Measurements from ENCODE around the gene RGS3.

The RGS3 gene

GRCh38 chr9:113608082-113608685 is 144.7 kb downstream of the RGS3 start:
- DNase-seq, result no peak

GRCh38 chr9:113609562-113610318 is 146.2 kb downstream of the RGS3 start:
- DNase-seq, result no peak

GRCh38 chr9:113611461-113612215 is 148.1 kb downstream of the RGS3 start:
- DNase-seq, result no peak

- DNase-seq, result no peak
These were observed 148.8 kb downstream of the RGS3 start for GRCh38 chr9:113612216-113612747.

GRCh38 chr9:113612828-113613227 is 149.3 kb downstream of the RGS3 start:
- no peak for DNase-seq

GRCh38 chr9:113613815-113614413 is 150.4 kb downstream of the RGS3 start:
- no peak for DNase-seq

- DNase-seq, result no peak
These were observed 151.5 kb downstream of the RGS3 start for GRCh38 chr9:113614843-113615648.

- DNase-seq, result no peak
These were observed 152.6 kb downstream of the RGS3 start for GRCh38 chr9:113616116-113616515.

GRCh38 chr9:113616621-113617496 is 153.3 kb downstream of the RGS3 start:
- DNase-seq, result no peak

GRCh38 chr9:113617550-113617949 is 154.0 kb downstream of the RGS3 start:
- no peak for DNase-seq

GRCh38 chr9:113618836-113619490 is 155.4 kb downstream of the RGS3 start:
- DNase-seq, result no peak

GRCh38 chr9:113619491-113620376 is 156.2 kb downstream of the RGS3 start:
- DNase-seq, result no peak

- DNase-seq, result peak; percentile 15
These were observed 157.0 kb downstream of the RGS3 start for GRCh38 chr9:113620377-113621161.

GRCh38 chr9:113621309-113621791 is 157.8 kb downstream of the RGS3 start:
- DNase-seq, result no peak

- DNase-seq, result no peak
These were observed 158.5 kb downstream of the RGS3 start for GRCh38 chr9:113621980-113622379.

GRCh38 chr9:113622600-113623400 is 159.3 kb downstream of the RGS3 start:
- no peak for DNase-seq

- DNase-seq, result no peak
These were observed 160.4 kb downstream of the RGS3 start for GRCh38 chr9:113623851-113624485.
